ENCODE results near the gene RBL1.
"Not testable (repeated sequence)": the region's sequence is repeated elsewhere in the genome, so short reads cannot be mapped to it uniquely, and the experiment has no call there.

The RBL1 gene

GRCh38 chr20:36966965-36967364 is 128.8 kb downstream of the RBL1 start:
- H3K4me3 ChIP-seq (ENCODE audit: low read depth, low read length); H3K9ac ChIP-seq (ENCODE audit: low read depth, low read length); H3K36me3 ChIP-seq (ENCODE audit: control insufficient read depth, insufficient read depth, low read length); H3K27ac ChIP-seq (ENCODE audit: low read depth, low read length); H3K4me1 ChIP-seq (ENCODE audit: control insufficient read depth, insufficient read depth, low read length); H3K9me3 ChIP-seq (ENCODE audit: control insufficient read depth, insufficient read depth, low read length); H3K27me3 ChIP-seq (ENCODE audit: control insufficient read depth, insufficient read depth, low read length): not testable (repeated sequence)

GRCh38 chr20:36962354-36962941 is 133.3 kb downstream of the RBL1 start:
- H3K36me3 ChIP-seq (ENCODE audit: control insufficient read depth, insufficient read depth, low read length); H3K4me1 ChIP-seq (ENCODE audit: control insufficient read depth, insufficient read depth, low read length); H3K9ac ChIP-seq (ENCODE audit: low read depth, low read length); H3K27ac ChIP-seq (ENCODE audit: low read depth, low read length); H3K4me3 ChIP-seq (ENCODE audit: low read depth, low read length); H3K27me3 ChIP-seq (ENCODE audit: control insufficient read depth, insufficient read depth, low read length); H3K9me3 ChIP-seq (ENCODE audit: control insufficient read depth, insufficient read depth, low read length): not testable (repeated sequence)

GRCh38 chr20:36959242-36959641 is 136.6 kb downstream of the RBL1 start:
- Histone ChIP-seq H3K4me3 (ENCODE audit: low read depth, low read length) (no peak overlapping the region), H3K4me1 (ENCODE audit: control insufficient read depth, insufficient read depth, low read length) (no peaks in the 10 kb centered on the region), H3K36me3 (ENCODE audit: control insufficient read depth, insufficient read depth, low read length) (no peaks in the 10 kb centered on the region), H3K27me3 (ENCODE audit: control insufficient read depth, insufficient read depth, low read length) (no peaks in the 10 kb centered on the region), H3K27ac (ENCODE audit: low read depth, low read length) (no peak overlapping the region), H3K9ac (ENCODE audit: low read depth, low read length) (no peak overlapping the region), H3K9me3 (ENCODE audit: control insufficient read depth, insufficient read depth, low read length) (peaks cover 8% of the 10 kb centered on the region)

GRCh38 chr20:36957875-36958667 is 137.7 kb downstream of the RBL1 start:
- H3K36me3 ChIP-seq (ENCODE audit: control insufficient read depth, insufficient read depth, low read length) = no peaks in the 10 kb centered on the region
- no peak overlapping the region for H3K9ac ChIP-seq (ENCODE audit: low read depth, low read length)
- peaks cover 5% of the 10 kb centered on the region for H3K9me3 ChIP-seq (ENCODE audit: control insufficient read depth, insufficient read depth, low read length)
- H3K4me3 ChIP-seq (ENCODE audit: low read depth, low read length) = no peak overlapping the region
- no peaks in the 10 kb centered on the region for H3K4me1 ChIP-seq (ENCODE audit: control insufficient read depth, insufficient read depth, low read length)
- no peaks in the 10 kb centered on the region for H3K27me3 ChIP-seq (ENCODE audit: control insufficient read depth, insufficient read depth, low read length)
- no peak overlapping the region for H3K27ac ChIP-seq (ENCODE audit: low read depth, low read length)

GRCh38 chr20:36956674-36957073 is 139.1 kb downstream of the RBL1 start:
- Histone ChIP-seq H3K36me3 (ENCODE audit: control insufficient read depth, insufficient read depth, low read length) (no peaks in the 10 kb centered on the region), H3K9ac (ENCODE audit: low read depth, low read length) (no peak overlapping the region), H3K27ac (ENCODE audit: low read depth, low read length) (no peak overlapping the region), H3K4me3 (ENCODE audit: low read depth, low read length) (no peak overlapping the region), H3K27me3 (ENCODE audit: control insufficient read depth, insufficient read depth, low read length) (no peaks in the 10 kb centered on the region), H3K4me1 (ENCODE audit: control insufficient read depth, insufficient read depth, low read length) (peaks cover 7% of the 10 kb centered on the region), H3K9me3 (ENCODE audit: control insufficient read depth, insufficient read depth, low read length) (no peaks in the 10 kb centered on the region)

GRCh38 chr20:36956016-36956415 is 139.8 kb downstream of the RBL1 start:
- Histone ChIP-seq H3K9me3 (ENCODE audit: control insufficient read depth, insufficient read depth, low read length) (no peaks in the 10 kb centered on the region), H3K36me3 (ENCODE audit: control insufficient read depth, insufficient read depth, low read length) (no peaks in the 10 kb centered on the region), H3K27ac (ENCODE audit: low read depth, low read length) (no peak overlapping the region), H3K4me1 (ENCODE audit: control insufficient read depth, insufficient read depth, low read length) (peaks cover 7% of the 10 kb centered on the region), H3K4me3 (ENCODE audit: low read depth, low read length) (no peak overlapping the region), H3K9ac (ENCODE audit: low read depth, low read length) (no peak overlapping the region), H3K27me3 (ENCODE audit: control insufficient read depth, insufficient read depth, low read length) (no peaks in the 10 kb centered on the region)

GRCh38 chr20:36951979-36952738 is 143.6 kb downstream of the RBL1 start:
- Histone ChIP-seq H3K9me3 (ENCODE audit: control insufficient read depth, insufficient read depth, low read length) (no peaks in the 10 kb centered on the region), H3K27me3 (ENCODE audit: control insufficient read depth, insufficient read depth, low read length) (no peaks in the 10 kb centered on the region), H3K4me1 (ENCODE audit: control insufficient read depth, insufficient read depth, low read length) (peaks cover 19% of the 10 kb centered on the region), H3K27ac (ENCODE audit: low read depth, low read length) (peak overlapping the region; percentile 59), H3K9ac (ENCODE audit: low read depth, low read length) (no peak overlapping the region), H3K4me3 (ENCODE audit: low read depth, low read length) (peak overlapping the region; percentile 80), H3K36me3 (ENCODE audit: control insufficient read depth, insufficient read depth, low read length) (no peaks in the 10 kb centered on the region)

- Histone ChIP-seq H3K27me3 (ENCODE audit: control insufficient read depth, insufficient read depth, low read length) (no peaks in the 10 kb centered on the region), H3K4me3 (ENCODE audit: low read depth, low read length) (peak within 1 kb of the TSS; percentile 80), H3K9ac (ENCODE audit: low read depth, low read length) (no peak within 1 kb of the TSS), H3K9me3 (ENCODE audit: control insufficient read depth, insufficient read depth, low read length) (no peaks in the 10 kb centered on the region), H3K36me3 (ENCODE audit: control insufficient read depth, insufficient read depth, low read length) (peaks cover 1% of the 10 kb centered on the region; the same call in 1 of the 2 replicates), H3K27ac (ENCODE audit: low read depth, low read length) (peak within 1 kb of the TSS; percentile 59), H3K4me1 (ENCODE audit: control insufficient read depth, insufficient read depth, low read length) (peaks cover 24% of the 10 kb centered on the region)
Observed at GRCh38 chr20:36951198-36951978, 144.4 kb downstream of the RBL1 start, which contains the start of gene SAMHD1. Gene SAMHD1, minus strand, starts transcription at chr20:36951708. Its CDS starts 65 bp downstream, at chr20:36951643.

- Histone ChIP-seq H3K4me3 (ENCODE audit: low read depth, low read length) (peak overlapping the region; percentile 80), H3K9ac (ENCODE audit: low read depth, low read length) (no peak overlapping the region), H3K27ac (ENCODE audit: low read depth, low read length) (peak overlapping the region; percentile 59), H3K4me1 (ENCODE audit: control insufficient read depth, insufficient read depth, low read length) (peaks cover 24% of the 10 kb centered on the region), H3K27me3 (ENCODE audit: control insufficient read depth, insufficient read depth, low read length) (no peaks in the 10 kb centered on the region), H3K9me3 (ENCODE audit: control insufficient read depth, insufficient read depth, low read length) (no peaks in the 10 kb centered on the region), H3K36me3 (ENCODE audit: control insufficient read depth, insufficient read depth, low read length) (peaks cover 8% of the 10 kb centered on the region)
Observed at GRCh38 chr20:36950414-36951197, 145.2 kb downstream of the RBL1 start.

All from HUES48 (cell line).